BLaER1 treated with 17β-estradiol and CSF1 and Interleukin-3, amounts not matched to agents 10 nM and 100 nM (cell line): ENCODE data around the gene MYOG.

Experiments
- H3K27ac ChIP-seq, 11 experiments: shearing (Covaris generic); formaldehyde crosslinking; 2 replicates each; pipeline ENCODE4 v1.8.1; 2022
- H3K27me3 ChIP-seq, 11 experiments: shearing (Covaris generic); formaldehyde crosslinking; 2 replicates each; pipeline ENCODE4 v1.8.1; 2022
- H3K36me3 ChIP-seq, 11 experiments: shearing (Covaris generic); formaldehyde crosslinking; 2 replicates each; pipeline ENCODE4 v1.8.1; 2022
- H3K4me1 ChIP-seq, 10 experiments: shearing (Covaris generic); formaldehyde crosslinking; 2 replicates each; pipeline ENCODE4 v1.8.1; 2022
- H3K4me2 ChIP-seq, 11 experiments: shearing (Covaris generic); formaldehyde crosslinking; 2 replicates each; pipeline ENCODE4 v1.8.1; 2022
- H3K4me3 ChIP-seq, 10 experiments: shearing (Covaris generic); formaldehyde crosslinking; 2 replicates each; pipeline ENCODE4 v1.8.1; 2022
- H3K9ac ChIP-seq, 11 experiments: shearing (Covaris generic); formaldehyde crosslinking; 2 replicates each; pipeline ENCODE4 v1.8.1; 2022
- H3K9me3 ChIP-seq, 11 experiments: shearing (Covaris generic); formaldehyde crosslinking; replicated peaks in 1 of 11; 2 replicates each; pipeline ENCODE4 v1.8.1; 2022
- H4K20me1 ChIP-seq, 11 experiments: shearing (Covaris generic); formaldehyde crosslinking; 2 replicates each; pipeline ENCODE4 v1.8.1; 2022
- Cebpa-rat ChIP-seq, 11 experiments: shearing (Covaris generic); IDR thresholded peaks; 2 replicates each; pipeline ENCODE4 v1.8.1; 2022

MYOG gene

GRCh38 chr1:203085528-203086406, at the start of gene MYOG:
Gene MYOG (minus strand): TSS chr1:203086012. CDS start chr1:203085961, 51 bp downstream.
- no peak for TF ChIP-seq Cebpa-rat (IDR thresholded peaks at IDR 0.05)
- no peak within 1 kb of the TSS for H3K4me2 ChIP-seq
- no peaks in the 10 kb centered on the region for H4K20me1 ChIP-seq
- H3K4me3 ChIP-seq = no peak within 1 kb of the TSS
- no peaks in the 10 kb centered on the region for H3K27me3 ChIP-seq
- no peaks in the 10 kb centered on the region for H3K36me3 ChIP-seq
- no peaks in the 10 kb centered on the region for H3K9me3 ChIP-seq
- no peak within 1 kb of the TSS for H3K9ac ChIP-seq
- H3K27ac ChIP-seq = no peak within 1 kb of the TSS
- H3K4me1 ChIP-seq = peaks cover 4 to 24% (median 12%) of the 10 kb centered on the region in 10 experiments; a peak in 18 of 20 replicates

GRCh38 chr1:203133970-203134725, 48.3 kb upstream of the MYOG start:
- H3K4me3 ChIP-seq = peak overlapping the region in 1 of 10 experiments; percentile 16; a peak in 1 of 20 replicates
- H3K4me1 ChIP-seq = peaks cover 56 to 82% (median 77%) of the 10 kb centered on the region in 10 experiments
- H3K9me3 ChIP-seq = no peaks in the 10 kb centered on the region
- peak in 7 of 11 experiments; percentile 23 to 68 (median 60); a peak in 7 of 22 replicates for TF ChIP-seq Cebpa-rat (IDR thresholded peaks at IDR 0.05)
- peak overlapping the region in 9 of 11 experiments; percentile 23 to 68 (median 57); a peak in 16 of 22 replicates for H3K27ac ChIP-seq
- H3K4me2 ChIP-seq = peak overlapping the region; percentile 75 to 92 (median 85)
- no peaks in the 10 kb centered on the region for H3K36me3 ChIP-seq
- peak overlapping the region in 8 of 11 experiments; percentile 11 to 53 (median 22); a peak in 7 of 22 replicates for H3K9ac ChIP-seq
- H3K27me3 ChIP-seq = peaks cover 1 to 9% (median 4%) of the 10 kb centered on the region in 11 experiments; a peak in 20 of 22 replicates
- peaks cover 0 to 27% (median 0%) of the 10 kb centered on the region in 11 experiments; a peak in 3 of 22 replicates for H4K20me1 ChIP-seq

GRCh38 chr1:203131548-203132200, 45.9 kb upstream of the MYOG start:
- H3K27ac ChIP-seq = no peak overlapping the region
- H3K36me3 ChIP-seq = no peaks in the 10 kb centered on the region
- H4K20me1 ChIP-seq = peaks cover 0 to 45% (median 0%) of the 10 kb centered on the region in 11 experiments; a peak in 3 of 22 replicates

GRCh38 chr1:203130358-203130985, 44.7 kb upstream of the MYOG start:
- Histone ChIP-seq H3K27me3 (peaks cover 28 to 42% (median 35%) of the 10 kb centered on the region in 11 experiments), H4K20me1 (peaks cover 0 to 39% (median 0%) of the 10 kb centered on the region in 11 experiments; a peak in 2 of 22 replicates), H3K4me3 (no peak overlapping the region), H3K36me3 (no peaks in the 10 kb centered on the region), H3K9me3 (no peaks in the 10 kb centered on the region), H3K4me1 (peaks cover 76 to 95% (median 92%) of the 10 kb centered on the region in 10 experiments), H3K4me2 (peak overlapping the region; percentile 23 to 78 (median 53); a peak in 20 of 22 replicates), H3K27ac (no peak overlapping the region), H3K9ac (no peak overlapping the region)
- no peak for TF ChIP-seq Cebpa-rat (IDR thresholded peaks at IDR 0.05)

More at GRCh38 chr1:203131548-203132200, 45.9 kb upstream of the MYOG start:
- peaks cover 76 to 95% (median 92%) of the 10 kb centered on the region in 10 experiments for H3K4me1 ChIP-seq
- H3K4me3 ChIP-seq = no peak overlapping the region
- H3K9ac ChIP-seq = no peak overlapping the region
- H3K27me3 ChIP-seq = peaks cover 26 to 34% (median 29%) of the 10 kb centered on the region in 11 experiments
- TF ChIP-seq Cebpa-rat (IDR thresholded peaks at IDR 0.05) = no peak
- no peaks in the 10 kb centered on the region for H3K9me3 ChIP-seq
- H3K4me2 ChIP-seq = peak overlapping the region in 9 of 11 experiments; percentile 22 to 75 (median 52); a peak in 18 of 22 replicates

GRCh38 chr1:203129501-203130231, 43.9 kb upstream of the MYOG start:
- TF ChIP-seq Cebpa-rat (IDR thresholded peaks at IDR 0.05) = no peak
- Histone ChIP-seq H3K4me1 (peaks cover 76 to 95% (median 92%) of the 10 kb centered on the region in 10 experiments), H3K9me3 (no peaks in the 10 kb centered on the region), H3K4me3 (no peak overlapping the region), H3K27ac (no peak overlapping the region), H3K4me2 (peak overlapping the region; percentile 23 to 78 (median 53)), H3K9ac (no peak overlapping the region), H3K36me3 (no peaks in the 10 kb centered on the region), H4K20me1 (peaks cover 0 to 39% (median 0%) of the 10 kb centered on the region in 11 experiments; a peak in 2 of 22 replicates), H3K27me3 (peaks cover 31 to 43% (median 36%) of the 10 kb centered on the region in 11 experiments)

- peaks cover 0 to 34% (median 0%) of the 10 kb centered on the region in 11 experiments; a peak in 2 of 22 replicates for H4K20me1 ChIP-seq
- peak overlapping the region; percentile 48 to 78 (median 75); a peak in 17 of 22 replicates for H3K4me2 ChIP-seq
- H3K27me3 ChIP-seq = peaks cover 31 to 51% (median 38%) of the 10 kb centered on the region in 11 experiments
- no peak overlapping the region for H3K4me3 ChIP-seq
- no peaks in the 10 kb centered on the region for H3K9me3 ChIP-seq
- no peak overlapping the region for H3K27ac ChIP-seq
- no peak overlapping the region for H3K9ac ChIP-seq
- no peaks in the 10 kb centered on the region for H3K36me3 ChIP-seq
- peaks cover 76 to 95% (median 92%) of the 10 kb centered on the region in 10 experiments for H3K4me1 ChIP-seq
- no peak for TF ChIP-seq Cebpa-rat (IDR thresholded peaks at IDR 0.05)
Measured at GRCh38 chr1:203128716-203129500, 43.1 kb upstream of the MYOG start.

GRCh38 chr1:203128431-203128715, 42.6 kb upstream of the MYOG start:
- H3K27ac ChIP-seq = no peak overlapping the region
- H3K36me3 ChIP-seq = no peaks in the 10 kb centered on the region
- H3K4me1 ChIP-seq = peaks cover 71 to 95% (median 92%) of the 10 kb centered on the region in 10 experiments
- peak overlapping the region in 10 of 11 experiments; percentile 69 to 78 (median 75); a peak in 21 of 22 replicates for H3K4me2 ChIP-seq
- H3K9ac ChIP-seq = no peak overlapping the region
- no peaks in the 10 kb centered on the region for H3K9me3 ChIP-seq
- H4K20me1 ChIP-seq = peaks cover 0 to 29% (median 0%) of the 10 kb centered on the region in 11 experiments; a peak in 2 of 22 replicates
- H3K4me3 ChIP-seq = peak overlapping the region in 3 of 10 experiments; percentile 14 to 28 (median 23); a peak in 2 of 20 replicates
- no peak for TF ChIP-seq Cebpa-rat (IDR thresholded peaks at IDR 0.05)
- H3K27me3 ChIP-seq = peaks cover 31 to 56% (median 40%) of the 10 kb centered on the region in 11 experiments
